A673 (cell line): ENCODE data around the gene FCHSD1. TPM values are rescaled to one million over a fixed set of nuclear protein-coding genes. Genes with fewer than 3 reads are reported as not detected.
A peak's percentile ranks its signal among the peaks of the same experiment; 100 is the strongest.

Source experiments
- BruUV-seq: library from RNA; stranded (reverse); fragments of 400-500 nt; replicated peaks from 2 replicates; lab custom pipeline; 2021; lab: Mats Ljungman, UMichigan
- CTCF ChIA-PET: fragments of 300-600 bp; sonication (Branson Sonifier 250); formaldehyde crosslinking; loops from one replicate; lab custom pipeline; 2022; ENCODE audit warnings: antibody characterized with exemption; lab: Charles Lee
- POLR2A ChIA-PET: fragments of 300-600 bp; sonication (Branson Sonifier 250); formaldehyde crosslinking; loops from one replicate; lab custom pipeline; 2022; ENCODE audit warnings: antibody characterized with exemption; ENCODE audit not compliant: low non-redundant PET; lab: Charles Lee
- DNase-seq: peaks from one replicate; pipeline ENCODE4 v3.0.0-alpha.2; 2015; ENCODE audit warnings: low spot score
- H3K27ac ChIP-seq: fragments of 200-600 bp; sonication (generic); 2 replicates; pipeline ENCODE4 v1.5.1; 2016; ENCODE audit warnings: mixed run types, low read depth, mild to moderate bottlenecking, mixed read lengths, antibody characterized with exemption, low read length; ENCODE audit not compliant: poor library complexity, severe bottlenecking
- H3K27me3 ChIP-seq: fragments of 200-600 bp; sonication (generic); replicated peaks from 2 replicates; pipeline ENCODE4 v1.6.1; 2017; ENCODE audit warnings: mixed run types, low read depth, mild to moderate bottlenecking, mixed read lengths, antibody characterized with exemption, low read length; ENCODE audit not compliant: insufficient read depth, poor library complexity
- H3K36me3 ChIP-seq: fragments of 200-600 bp; sonication (generic); 2 replicates; pipeline ENCODE4 v1.6.1; 2016; ENCODE audit warnings: mixed run types, mild to moderate bottlenecking, mixed read lengths, antibody characterized with exemption, low read length; ENCODE audit not compliant: insufficient read depth, poor library complexity, severe bottlenecking
- H3K4me1 ChIP-seq: fragments of 200-600 bp; sonication (generic); 2 replicates; pipeline ENCODE4 v1.6.1; 2017; ENCODE audit warnings: mixed run types, mild to moderate bottlenecking, mixed read lengths, antibody characterized with exemption, low read length; ENCODE audit not compliant: insufficient read depth, poor library complexity, severe bottlenecking
- H3K4me3 ChIP-seq: fragments of 200-600 bp; sonication (generic); 2 replicates; pipeline ENCODE4 v1.5.1; 2016; ENCODE audit warnings: low read depth, mixed run types, mild to moderate bottlenecking, mixed read lengths, low read length; ENCODE audit not compliant: poor library complexity, severe bottlenecking
- H3K9me3 ChIP-seq: fragments of 200-600 bp; sonication (generic); 2 replicates; pipeline ENCODE4 v1.6.1; 2016; ENCODE audit warnings: mixed run types, low read depth, mild to moderate bottlenecking, mixed read lengths, antibody characterized with exemption, low read length; ENCODE audit not compliant: poor library complexity, severe bottlenecking
- EZH2 ChIP-seq: fragments of 200-600 bp; sonication (generic); IDR thresholded peaks from 2 replicates; pipeline ENCODE4 v1.6.1; 2017; ENCODE audit warnings: borderline replicate concordance, low read depth, mild to moderate bottlenecking, mixed read lengths, antibody characterized with exemption, low read length; ENCODE audit not compliant: poor library complexity, severe bottlenecking
- intact Hi-C: fragments of 100-400 bp; cut with micrococcal nuclease; formaldehyde crosslinking; loops from one replicate; pipeline ENCODE4 v1.10.0; 2022; ENCODE audit not compliant: unreplicated experiment
- total RNA-seq: library from RNA; stranded (reverse); gene quantifications from 2 replicates; pipeline ENCODE4 v1.2.3, GENCODE V29; 2021
- TF ChIP-seq, protein P1 (sequence below): fragments of 300-800, 200-600 bp; sonication (generic); conservative IDR thresholded peaks from 2 replicates; pipeline ENCODE4 v1.5.1; 2017; ENCODE audit warnings: low read depth, mild to moderate bottlenecking, antibody characterized with exemption, low read length, moderate library complexity, mixed read lengths

Gene FCHSD1
- total RNA-seq, 1 experiment from 2014 or later: 2.3 TPM

DNA sequence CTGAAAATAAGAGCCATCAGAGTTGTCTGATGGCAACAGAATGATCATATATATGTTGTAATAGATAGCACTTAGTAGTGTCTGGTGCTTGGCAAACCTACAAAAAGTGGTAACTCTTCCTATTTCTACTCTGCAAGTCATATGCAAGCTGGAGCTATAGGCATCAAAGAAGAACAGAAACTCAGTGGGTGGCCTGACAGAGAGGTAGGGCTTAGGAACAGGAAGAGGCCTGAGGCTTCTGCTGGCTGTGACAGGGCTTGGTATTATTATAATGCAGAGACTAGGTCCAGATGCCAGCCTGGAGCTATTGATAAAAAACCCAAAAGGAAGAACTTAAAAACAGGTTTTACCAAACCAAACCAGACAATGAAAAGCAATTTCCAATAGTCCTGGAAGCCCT lies 28.0 kb downstream of the FCHSD1 start:
- H3K27ac ChIP-seq: no peak overlapping the region
- TF ChIP-seq, protein P1, sequence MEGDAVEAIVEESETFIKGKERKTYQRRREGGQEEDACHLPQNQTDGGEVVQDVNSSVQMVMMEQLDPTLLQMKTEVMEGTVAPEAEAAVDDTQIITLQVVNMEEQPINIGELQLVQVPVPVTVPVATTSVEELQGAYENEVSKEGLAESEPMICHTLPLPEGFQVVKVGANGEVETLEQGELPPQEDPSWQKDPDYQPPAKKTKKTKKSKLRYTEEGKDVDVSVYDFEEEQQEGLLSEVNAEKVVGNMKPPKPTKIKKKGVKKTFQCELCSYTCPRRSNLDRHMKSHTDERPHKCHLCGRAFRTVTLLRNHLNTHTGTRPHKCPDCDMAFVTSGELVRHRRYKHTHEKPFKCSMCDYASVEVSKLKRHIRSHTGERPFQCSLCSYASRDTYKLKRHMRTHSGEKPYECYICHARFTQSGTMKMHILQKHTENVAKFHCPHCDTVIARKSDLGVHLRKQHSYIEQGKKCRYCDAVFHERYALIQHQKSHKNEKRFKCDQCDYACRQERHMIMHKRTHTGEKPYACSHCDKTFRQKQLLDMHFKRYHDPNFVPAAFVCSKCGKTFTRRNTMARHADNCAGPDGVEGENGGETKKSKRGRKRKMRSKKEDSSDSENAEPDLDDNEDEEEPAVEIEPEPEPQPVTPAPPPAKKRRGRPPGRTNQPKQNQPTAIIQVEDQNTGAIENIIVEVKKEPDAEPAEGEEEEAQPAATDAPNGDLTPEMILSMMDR: no peak
- TF ChIP-seq EZH2: no peak
- H3K4me1 ChIP-seq: peaks cover 4% of the 10 kb centered on the region
- ChIA-PET CTCF (interaction anchor here (0.5 kb wide), 1 partner anchor 31 kb away, joined by 3 read pairs; no protein-coding TSS in a partner anchor), POLR2A (no interaction called here)
- no peak for DNase-seq
- BruUV-seq: no TSS peak
- no peaks in the 10 kb centered on the region for H3K9me3 ChIP-seq
- H3K36me3 ChIP-seq: peaks cover 61% of the 10 kb centered on the region
- H3K27me3 ChIP-seq: no peaks in the 10 kb centered on the region
- intact Hi-C loops: no loop called here
- H3K4me3 ChIP-seq: no peak overlapping the region

DNA sequence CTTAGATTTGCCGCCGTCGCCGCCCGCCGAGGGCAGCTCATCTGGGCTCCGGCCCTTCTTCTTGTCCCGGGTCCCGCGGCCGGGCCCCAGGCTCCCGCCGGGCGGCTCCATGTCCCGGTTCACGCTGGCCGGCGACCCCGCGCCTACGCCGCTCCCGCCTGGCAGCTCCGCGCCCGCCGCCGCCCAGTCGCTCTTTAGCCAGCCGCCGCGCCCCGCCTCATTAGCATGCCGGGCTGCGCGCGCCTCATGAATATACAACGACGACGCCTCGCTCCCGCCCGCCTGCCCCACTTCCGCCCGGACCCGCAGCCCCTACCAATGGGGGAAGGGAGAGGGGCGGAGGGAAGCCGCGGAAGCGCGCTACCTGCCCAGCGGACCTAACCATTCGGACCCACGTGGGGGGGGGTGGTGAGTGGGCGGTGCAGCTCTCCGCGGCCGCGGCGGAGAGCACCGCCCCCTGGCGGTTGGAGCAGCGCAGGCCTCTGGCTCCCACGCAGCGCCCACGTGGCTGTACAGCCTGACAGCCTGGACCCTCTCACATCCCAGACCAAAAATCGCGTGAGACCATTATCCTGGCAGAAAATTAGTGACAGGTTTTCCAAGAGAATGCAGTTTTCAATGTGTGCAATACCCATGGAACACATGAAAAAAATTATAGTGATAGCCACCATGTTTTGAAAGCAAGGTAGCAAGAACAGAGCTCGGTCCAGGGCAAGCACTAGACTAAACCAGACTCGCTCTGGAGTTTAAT lies 32.2 kb downstream of the FCHSD1 start, which contains the start of gene DIAPH1:
Gene DIAPH1 (minus strand): TSS at position 197 of the 751 bp plus-strand sequence. CDS start 86 bp downstream, at position 111.
- no TSS peak for BruUV-seq
- peak; percentile 99 for DNase-seq
- POLR2A ChIA-PET: interaction anchor here (1.2 kb wide), 1 partner anchor 27 kb away, joined by 3 read pairs; no protein-coding TSS in a partner anchor
- Histone ChIP-seq H3K27me3 (no peaks in the 10 kb centered on the region), H3K4me1 (peaks cover 26% of the 10 kb centered on the region), H3K4me3 (peak within 1 kb of the TSS; percentile 92), H3K9me3 (no peaks in the 10 kb centered on the region), H3K27ac (peak within 1 kb of the TSS; percentile 90), H3K36me3 (peaks cover 36% of the 10 kb centered on the region)
- CTCF ChIA-PET: interaction anchor here (0.5 to 1.9 kb wide), 14 partner anchors 10 to 436 kb away, joined by 3 to 50 read pairs (median 4); partner anchors contain the start of genes HDAC3, PCDHB16 and RELL2
- TF ChIP-seq EZH2: no peak
- TF ChIP-seq, protein P1: peak; percentile 99
- intact Hi-C loops: loop anchor here (1.0 kb wide), 1 partner anchor 27 kb away; no protein-coding TSS in a partner anchor

DNA sequence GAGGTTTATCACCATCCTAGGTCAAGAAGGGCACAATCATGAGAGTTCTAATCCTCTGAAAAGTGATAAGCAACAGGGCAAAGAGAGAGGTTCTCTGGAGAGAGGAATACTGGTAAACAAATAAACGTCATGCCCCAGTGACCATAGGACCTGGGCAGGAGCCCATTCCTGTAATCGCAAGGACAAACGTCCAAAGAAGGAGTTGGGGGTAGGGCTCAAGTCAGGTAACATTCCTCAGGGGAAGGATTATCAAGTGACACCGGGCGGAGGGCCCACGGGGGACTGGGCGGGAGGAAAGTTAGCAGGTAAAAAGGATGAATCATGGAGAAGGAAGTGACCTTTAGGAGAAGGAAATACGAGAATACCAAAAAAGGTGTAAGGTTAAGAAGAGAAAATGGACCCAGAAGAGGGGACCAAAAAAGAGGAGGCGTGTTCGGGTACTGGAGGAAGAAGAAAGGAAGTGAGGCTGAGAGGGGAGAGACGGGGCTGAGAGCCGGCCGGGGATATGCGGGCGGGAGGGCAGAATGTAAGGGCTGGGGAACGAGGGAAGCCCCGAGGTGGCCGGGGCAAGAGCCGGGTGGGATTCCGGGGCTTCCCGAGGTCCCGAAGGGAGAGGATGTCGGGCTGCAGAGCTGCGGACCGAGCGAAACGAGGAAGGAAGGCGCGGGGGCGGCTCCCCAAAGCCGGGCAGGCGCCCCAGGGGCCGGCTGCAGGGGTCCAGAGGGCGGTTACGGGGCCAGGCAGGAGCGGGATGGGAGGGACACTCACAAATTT lies 33.0 kb downstream of the FCHSD1 start:
- peaks cover 28% of the 10 kb centered on the region for H3K36me3 ChIP-seq
- H3K27ac ChIP-seq: peak overlapping the region; percentile 90
- BruUV-seq: no TSS peak
- peaks cover 33% of the 10 kb centered on the region for H3K4me1 ChIP-seq
- H3K9me3 ChIP-seq: no peaks in the 10 kb centered on the region
- H3K27me3 ChIP-seq: no peaks in the 10 kb centered on the region
- ChIA-PET POLR2A (interaction anchor here (1.2 kb wide), 1 partner anchor 26 kb away, joined by 3 read pairs; no protein-coding TSS in a partner anchor), CTCF (interaction anchor here (0.5 to 1.9 kb wide), 9 partner anchors 20 to 436 kb away, joined by 3 to 50 read pairs (median 3); partner anchors contain the start of gene PCDHB16)
- TF ChIP-seq EZH2: no peak
- TF ChIP-seq, protein P1: no peak
- DNase-seq: peak; percentile 53
- intact Hi-C loops: no loop called here
- H3K4me3 ChIP-seq: peak overlapping the region; percentile 92
